Gastrocnemius medialis (tissue), 4 donors: Measurements from ENCODE around the gene WWP2. TPM values are rescaled to one million over a fixed set of nuclear protein-coding genes. Genes with fewer than 3 reads are reported as not detected.
A peak's percentile ranks its signal among the peaks of the same experiment; 100 is the strongest.

Source experiments
- ATAC-seq, 2 donors: fragments of 150-250 bp; one replicate each; pipeline ENCODE4 v1.9.1; 2016
- DNase-seq, 2 donors: peaks; one replicate each; pipeline ENCODE4 v3.0.0-alpha.2; 2019
- H3K27ac ChIP-seq, 4 donors: fragments of 200-600 bp; sonication (generic); 1 replicate in 1 of 4; 2 replicates in 3 of 4; pipeline ENCODE4 v1.5.1; 2016 to 2018; ENCODE audit warnings: mild to moderate bottlenecking in 2 of 4, moderate library complexity in 1 of 4
- H3K27me3 ChIP-seq, 3 donors: fragments of 200-600 bp; sonication (generic) in 2 of 3; 1 replicate in 1 of 3; 2 replicates in 2 of 3; pipeline versions ENCODE4 v1.5.1 to v1.6.0; 2016 to 2019; ENCODE audit warnings: mild to moderate bottlenecking in 1 of 3, moderate library complexity in 1 of 3
- H3K36me3 ChIP-seq, 2 donors: fragments of 200-600 bp; sonication (generic) in 1 of 2; one replicate each; pipeline ENCODE4 v1.5.1; 2017 to 2018
- H3K4me1 ChIP-seq, 2 donors: fragments of 200-600 bp; sonication (generic) in 1 of 2; one replicate each; pipeline ENCODE4 v1.5.1; 2016 to 2017; ENCODE audit warnings: mild to moderate bottlenecking in 2 of 2
- H3K4me3 ChIP-seq, 4 donors: fragments of 200-600 bp; sonication (generic) in 3 of 4; 1 replicate in 1 of 4; 2 replicates in 3 of 4; pipeline ENCODE4 v1.5.1; 2016 to 2019; ENCODE audit warnings: mild to moderate bottlenecking in 2 of 4
- H3K9me3 ChIP-seq, 3 donors: fragments of 200-600 bp; sonication (generic) in 2 of 3; 1 replicate in 1 of 3; 2 replicates in 2 of 3; pipeline ENCODE4 v1.5.1; 2016 to 2019
- POLR2A ChIP-seq, 2 donors: fragments of 450-650 bp; IDR thresholded peaks; one replicate each; pipeline ENCODE4 v1.6.1; 2017; ENCODE audit warnings: antibody characterized with exemption in 2 of 2, mild to moderate bottlenecking in 2 of 2, moderate library complexity in 2 of 2
- in situ Hi-C, 4 donors: fragments of 200-750 bp; cut with MboI; loops; one replicate each; pipeline versions ENCODE4 v1.15.0 to v1.8.0; 2017; ENCODE audit warnings: low sequenced_read_pairs in 4 of 4
- intact Hi-C: fragments of 100-400 bp; cut with DNase I; formaldehyde crosslinking; loops from one replicate; pipeline ENCODE4 v1.15.1; 2023; ENCODE audit warnings: low total_unique reads
- total RNA-seq, 4 donors: library from RNA; depleted of rRNA; stranded (reverse); fragments of >200 nt; gene quantifications; one replicate each; pipeline versions ENCODE4 v1.1.0 to v1.2.3, GENCODE V29; 2016
- TF ChIP-seq, protein P1 (sequence below), 5 experiments: fragments of 450-650 bp in 3 of 5; fragments of 200-600 bp in 2 of 5; sonication (generic) in 2 of 5; IDR thresholded peaks in 4 of 5; conservative IDR thresholded peaks in 1 of 5; 1 replicate in 4 of 5; 2 replicates in 1 of 5; pipeline ENCODE4 v1.5.1; 2016 to 2019; ENCODE audit warnings: antibody characterized with exemption in 5 of 5, mild to moderate bottlenecking in 3 of 5, moderate library complexity in 3 of 5

The WWP2 gene
- total RNA-seq, 4 donors from 2014 or later = 29.4 to 35.6 (median 31.8) TPM

DNA sequence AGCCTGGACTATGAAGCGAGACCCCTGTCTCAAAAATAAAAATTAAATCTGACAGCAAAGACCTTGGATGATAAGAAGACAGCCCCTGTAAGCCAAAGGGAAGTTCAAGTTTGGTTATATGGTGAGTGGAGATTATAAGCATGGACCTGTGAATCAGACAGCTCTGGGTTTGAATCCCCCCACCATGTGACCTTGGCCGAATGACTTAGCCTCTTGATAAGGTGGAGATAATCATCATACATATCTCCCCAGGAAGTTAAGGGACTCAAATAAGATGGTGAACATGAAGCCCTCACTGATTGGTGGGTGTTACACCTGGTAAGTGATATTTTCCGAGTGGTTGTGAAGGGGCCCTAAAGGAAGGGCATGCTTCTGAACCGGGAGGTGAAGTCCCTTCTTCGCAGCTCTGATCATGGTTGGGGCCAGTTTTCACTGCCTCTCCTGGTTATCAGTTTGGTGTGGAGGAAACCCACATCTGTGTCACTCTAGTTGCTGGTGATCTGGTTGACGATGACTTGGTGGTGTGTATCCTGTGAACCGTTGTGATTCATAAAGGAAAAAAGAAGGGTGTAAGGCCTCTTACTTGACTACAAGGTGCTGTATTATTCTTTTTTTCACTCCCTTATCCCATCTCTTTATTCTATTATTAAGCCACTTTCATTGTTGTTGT, 127.3 kb downstream of the WWP2 start:
- no peak for ATAC-seq
- in situ Hi-C loops (no loop called here), intact Hi-C loops (no loop called here)
- Histone ChIP-seq H3K4me3 (no peak overlapping the region), H3K27ac (peak overlapping the region; percentile 70 to 76 (median 72)), H3K36me3 (peaks cover 0 to 9% of the 10 kb centered on the region in 2 donors), H3K9me3 (no peaks in the 10 kb centered on the region), H3K27me3 (no peaks in the 10 kb centered on the region), H3K4me1 (peaks cover 3 to 4% of the 10 kb centered on the region in 2 donors)
- TF ChIP-seq, protein P1, sequence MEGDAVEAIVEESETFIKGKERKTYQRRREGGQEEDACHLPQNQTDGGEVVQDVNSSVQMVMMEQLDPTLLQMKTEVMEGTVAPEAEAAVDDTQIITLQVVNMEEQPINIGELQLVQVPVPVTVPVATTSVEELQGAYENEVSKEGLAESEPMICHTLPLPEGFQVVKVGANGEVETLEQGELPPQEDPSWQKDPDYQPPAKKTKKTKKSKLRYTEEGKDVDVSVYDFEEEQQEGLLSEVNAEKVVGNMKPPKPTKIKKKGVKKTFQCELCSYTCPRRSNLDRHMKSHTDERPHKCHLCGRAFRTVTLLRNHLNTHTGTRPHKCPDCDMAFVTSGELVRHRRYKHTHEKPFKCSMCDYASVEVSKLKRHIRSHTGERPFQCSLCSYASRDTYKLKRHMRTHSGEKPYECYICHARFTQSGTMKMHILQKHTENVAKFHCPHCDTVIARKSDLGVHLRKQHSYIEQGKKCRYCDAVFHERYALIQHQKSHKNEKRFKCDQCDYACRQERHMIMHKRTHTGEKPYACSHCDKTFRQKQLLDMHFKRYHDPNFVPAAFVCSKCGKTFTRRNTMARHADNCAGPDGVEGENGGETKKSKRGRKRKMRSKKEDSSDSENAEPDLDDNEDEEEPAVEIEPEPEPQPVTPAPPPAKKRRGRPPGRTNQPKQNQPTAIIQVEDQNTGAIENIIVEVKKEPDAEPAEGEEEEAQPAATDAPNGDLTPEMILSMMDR (IDR thresholded peaks at IDR 0.05 in 4 of 5, conservative IDR thresholded peaks at IDR 0.05 in 1 of 5) = no peak
- TF ChIP-seq POLR2A (IDR thresholded peaks at IDR 0.05) = no peak
- no peak for DNase-seq

DNA sequence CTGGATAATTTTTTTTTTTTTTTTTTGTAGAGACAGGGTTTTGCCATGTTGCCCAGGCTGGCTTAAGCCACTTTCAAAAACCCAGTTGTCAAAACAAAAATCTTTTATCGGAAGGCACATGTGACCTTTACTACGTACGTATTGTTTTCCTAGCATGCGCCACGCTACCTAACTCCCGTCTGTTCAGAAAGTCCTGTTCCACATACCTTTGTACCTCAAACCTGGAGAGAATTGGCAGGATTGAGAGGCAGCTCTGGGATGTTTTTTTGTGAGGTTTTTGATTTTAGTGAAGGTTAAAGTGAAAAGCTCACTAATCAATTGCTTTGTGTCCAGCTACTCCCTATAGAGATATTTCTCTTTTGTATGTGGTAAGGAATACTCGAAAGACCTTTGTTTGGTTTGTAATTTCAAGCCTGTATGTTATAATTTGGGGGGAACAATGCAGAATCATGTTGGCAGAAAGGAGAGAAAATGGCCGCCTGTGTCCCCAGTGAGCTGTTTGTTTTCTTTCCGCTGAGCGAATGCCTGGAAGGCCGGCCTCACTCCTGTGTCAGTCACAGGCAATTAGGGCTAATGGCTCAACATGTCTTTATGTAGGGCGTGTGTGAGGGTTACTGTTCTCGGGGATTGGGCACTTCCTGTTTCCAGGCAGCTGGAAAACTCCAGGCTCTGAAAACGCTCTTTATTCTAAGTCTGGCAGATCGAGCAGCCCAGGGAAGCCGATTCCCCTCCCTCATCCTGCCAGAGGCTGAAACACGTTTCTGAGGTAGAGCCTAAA, 128.2 kb downstream of the WWP2 start:
- DNase-seq = peak; percentile 19 to 53
- H3K27me3 ChIP-seq = no peaks in the 10 kb centered on the region
- H3K9me3 ChIP-seq = no peaks in the 10 kb centered on the region
- H3K4me1 ChIP-seq = peaks cover 3 to 4% of the 10 kb centered on the region in 2 donors
- intact Hi-C loops = no loop called here
- peaks cover 0 to 9% of the 10 kb centered on the region in 2 donors for H3K36me3 ChIP-seq
- peak overlapping the region; percentile 70 to 76 (median 72) for H3K27ac ChIP-seq
- TF ChIP-seq POLR2A (IDR thresholded peaks at IDR 0.05) = no peak
- TF ChIP-seq, protein P1 (IDR thresholded peaks at IDR 0.05 in 4 of 5, conservative IDR thresholded peaks at IDR 0.05 in 1 of 5) = no peak
- in situ Hi-C loops = no loop called here
- peak; percentile 86 to 87 for ATAC-seq
- no peak overlapping the region for H3K4me3 ChIP-seq

DNA sequence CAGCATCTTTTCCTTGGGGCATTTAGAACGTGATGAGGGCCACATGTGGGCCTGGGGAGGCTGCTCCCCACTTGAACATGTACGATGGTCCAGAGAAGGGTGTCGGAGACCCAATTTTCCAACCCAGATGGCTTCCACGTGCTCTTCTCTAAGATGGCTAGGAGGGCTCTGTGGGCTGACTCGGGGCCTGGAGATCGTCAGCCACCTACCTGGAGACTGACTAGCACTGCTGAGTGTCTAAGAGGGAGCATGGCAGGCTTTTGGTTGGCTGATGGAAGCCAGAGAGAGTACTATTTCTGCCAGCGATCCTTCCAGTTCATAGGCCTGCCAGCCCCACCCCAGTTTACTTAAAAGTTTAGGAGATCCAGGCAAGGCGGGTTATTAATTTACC, 128.8 kb downstream of the WWP2 start:
- TF ChIP-seq POLR2A (IDR thresholded peaks at IDR 0.05) = no peak
- TF ChIP-seq, protein P1 (IDR thresholded peaks at IDR 0.05 in 4 of 5, conservative IDR thresholded peaks at IDR 0.05 in 1 of 5) = no peak
- Histone ChIP-seq H3K27me3 (no peaks in the 10 kb centered on the region), H3K9me3 (no peaks in the 10 kb centered on the region), H3K4me3 (no peak overlapping the region), H3K36me3 (peaks cover 0 to 9% of the 10 kb centered on the region in 2 donors), H3K4me1 (peaks cover 3 to 4% of the 10 kb centered on the region in 2 donors), H3K27ac (peak overlapping the region; percentile 70 to 76 (median 72))
- DNase-seq (no peak), ATAC-seq (peak in 1 of 2 donors; percentile 27)
- in situ Hi-C loops = no loop called here
- intact Hi-C loops = no loop called here

DNA sequence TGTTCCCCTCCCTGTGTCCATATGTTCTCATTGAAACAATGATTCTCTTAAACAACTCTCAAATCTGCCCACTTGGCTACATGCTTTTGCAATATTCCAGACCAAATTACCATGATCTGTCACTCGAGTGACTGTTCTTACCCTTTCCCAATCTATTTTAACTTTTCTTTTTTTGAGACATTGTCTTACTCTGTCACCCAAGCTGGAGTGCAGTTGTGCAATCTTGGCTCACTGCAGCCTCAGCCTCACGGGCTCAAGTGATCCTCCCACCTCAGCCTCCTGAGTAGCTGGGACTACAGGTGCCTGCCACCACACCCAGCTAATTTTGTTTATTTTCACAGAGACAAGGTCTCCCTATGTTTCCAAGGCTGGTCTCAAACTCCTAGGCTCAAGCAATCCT, 130.2 kb downstream of the WWP2 start:
- no peaks in the 10 kb centered on the region for H3K27me3 ChIP-seq
- intact Hi-C loops = no loop called here
- ATAC-seq = no peak

More for the DNA sequence above, 130.2 kb downstream of the WWP2 start:
- in situ Hi-C loops = no loop called here
- no peak overlapping the region for H3K4me3 ChIP-seq
- peaks cover 3 to 4% of the 10 kb centered on the region in 2 donors for H3K4me1 ChIP-seq
- TF ChIP-seq POLR2A (IDR thresholded peaks at IDR 0.05) = no peak
- TF ChIP-seq, protein P1 (IDR thresholded peaks at IDR 0.05 in 4 of 5, conservative IDR thresholded peaks at IDR 0.05 in 1 of 5) = no peak
- no peak for DNase-seq
- no peaks in the 10 kb centered on the region for H3K9me3 ChIP-seq
- H3K27ac ChIP-seq = no peak overlapping the region
- H3K36me3 ChIP-seq = peaks cover 0 to 9% of the 10 kb centered on the region in 2 donors
